Right renal cortex interstitium (tissue), 3 donors: ENCODE results near the gene TP53AIP1. TPM values are rescaled to one million over a fixed set of nuclear protein-coding genes. Genes with fewer than 3 reads are reported as not detected.

Experiments used
- DNase-seq, 3 donors: peaks; one replicate each; pipeline ENCODE4 v3.0.0-alpha.2; 2013; ENCODE audit warnings: low read depth in 3 of 3, low spot score in 2 of 3
- polyA plus RNA-seq, 3 donors: library from polyadenylated mRNA; unstranded; fragments of 120-200 nt; gene quantifications; one replicate each; pipeline ENCODE4 v1.2.1, GENCODE V29; 2013; ENCODE audit not compliant: insufficient read length in 3 of 3

TP53AIP1 gene
- polyA plus RNA-seq, 3 donors: 0.76 to 1.0 (median 0.89) TPM

GRCh38 chr11:128908391-128909246 is 34.1 kb downstream of the TP53AIP1 start:
- DNase-seq: no peak

- no peak for DNase-seq
Observed at GRCh38 chr11:128907585-128907984, 35.1 kb downstream of the TP53AIP1 start.

DNA sequence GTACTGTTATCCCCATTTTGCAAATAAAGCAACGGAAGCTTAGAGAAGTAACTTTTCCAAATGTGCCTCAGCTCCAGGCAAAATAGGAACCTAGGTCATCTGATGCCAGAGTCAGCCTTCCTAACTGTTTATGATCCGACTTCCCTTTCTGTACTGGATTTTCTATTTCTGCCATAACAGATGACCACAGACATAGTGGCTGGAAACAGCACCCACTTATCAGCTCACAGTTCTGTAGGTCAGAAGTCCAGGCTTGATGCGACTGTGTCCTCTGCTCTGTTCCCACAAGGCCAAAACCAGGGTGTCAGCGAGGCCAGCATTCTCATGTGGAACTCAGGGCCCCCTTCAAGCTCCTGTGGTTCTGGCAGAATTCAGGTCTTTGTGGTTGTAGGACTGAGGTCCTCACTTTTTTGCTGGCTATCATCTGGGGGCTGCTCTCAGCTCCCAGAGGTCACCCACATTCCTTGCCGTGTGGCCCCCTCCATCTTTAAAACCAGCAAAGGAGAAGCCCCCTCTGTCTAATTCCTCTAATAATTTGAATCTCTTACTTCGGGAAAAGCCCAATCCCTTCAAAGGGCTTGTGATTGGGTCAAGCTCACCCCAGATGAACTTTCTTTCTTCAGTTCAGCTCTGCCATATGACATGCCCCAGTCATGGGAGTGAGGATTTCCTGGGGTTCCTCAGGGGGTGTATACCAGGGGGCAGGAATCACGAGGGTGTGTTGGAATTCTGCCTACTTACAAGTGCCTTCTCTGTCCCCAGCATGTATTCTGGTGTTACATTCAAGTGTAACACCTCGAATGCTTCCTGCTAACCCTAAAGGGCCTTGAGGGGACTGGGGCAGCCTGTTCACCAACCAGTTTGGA is 36.3 kb downstream of the TP53AIP1 start:
- no peak for DNase-seq

GRCh38 chr11:128905345-128906184 is 37.1 kb downstream of the TP53AIP1 start:
- no peak for DNase-seq

- DNase-seq: no peak
Observed at GRCh38 chr11:128904656-128905344, 37.9 kb downstream of the TP53AIP1 start.

GRCh38 chr11:128904303-128904655 is 38.4 kb downstream of the TP53AIP1 start:
- no peak for DNase-seq

DNA sequence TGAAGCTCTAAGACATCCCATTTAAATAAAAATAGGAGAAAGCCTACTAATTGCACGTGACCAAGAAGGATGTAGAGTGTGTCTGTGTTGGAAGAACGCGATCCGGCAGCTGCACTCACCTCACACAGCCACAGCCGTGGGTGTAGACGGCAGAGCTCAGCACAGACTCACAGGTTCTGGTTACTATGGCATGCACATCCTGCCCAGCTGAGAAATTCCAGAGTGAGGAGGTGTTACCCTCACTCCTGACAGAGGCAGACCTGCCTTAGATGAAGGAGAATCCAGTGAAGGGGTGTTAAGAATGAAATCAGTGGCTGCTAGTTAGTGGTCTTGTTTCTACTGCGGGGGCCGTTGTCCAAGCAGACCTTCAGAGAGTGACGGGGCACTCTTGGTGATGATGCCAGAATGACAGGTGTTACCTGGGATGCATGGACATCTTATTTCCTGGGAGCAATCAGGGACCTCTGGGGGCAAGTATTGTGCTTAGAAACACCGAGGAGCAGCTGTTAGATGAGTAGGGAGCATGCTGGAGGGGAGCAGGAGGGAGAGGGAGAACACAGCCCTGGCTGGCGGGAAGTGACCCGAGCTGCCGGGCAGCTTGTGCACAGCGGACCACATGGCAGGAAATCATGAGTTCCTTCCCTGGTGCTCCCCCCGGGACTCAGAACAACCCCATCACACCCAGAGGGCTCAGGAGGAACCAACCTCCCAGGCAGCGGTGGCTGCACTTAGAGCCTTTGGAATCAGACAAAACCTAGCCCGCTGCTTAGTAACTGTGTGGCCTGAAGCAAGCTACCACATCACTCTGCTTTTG is 39.2 kb downstream of the TP53AIP1 start:
- DNase-seq: no peak

DNA sequence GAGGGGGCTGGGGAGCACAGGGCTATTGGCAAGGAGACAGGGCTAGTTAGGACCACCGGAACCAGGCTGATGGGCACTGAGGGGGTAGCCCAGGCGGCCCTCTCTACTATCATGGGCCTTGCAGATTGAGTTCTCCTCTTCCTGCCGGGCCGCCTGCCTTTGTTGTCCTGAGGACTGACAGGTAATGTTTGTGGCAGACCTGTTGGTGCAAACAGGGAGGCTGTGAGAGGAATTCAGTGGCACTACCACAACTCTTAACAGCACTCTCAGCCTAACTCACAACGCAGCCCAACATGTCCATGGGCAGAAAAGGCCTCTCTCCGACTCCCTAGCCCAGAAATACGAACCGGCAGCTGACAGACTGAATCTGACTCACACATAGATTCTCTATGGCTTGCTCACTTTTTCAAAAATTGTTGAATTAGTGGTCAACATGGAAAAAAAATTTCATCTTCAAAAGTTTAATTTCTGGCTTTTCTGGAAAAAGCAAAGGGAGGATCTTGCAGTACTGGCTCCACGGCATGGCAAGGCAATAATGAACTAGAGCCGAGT is 40.1 kb downstream of the TP53AIP1 start:
- no peak for DNase-seq

DNA sequence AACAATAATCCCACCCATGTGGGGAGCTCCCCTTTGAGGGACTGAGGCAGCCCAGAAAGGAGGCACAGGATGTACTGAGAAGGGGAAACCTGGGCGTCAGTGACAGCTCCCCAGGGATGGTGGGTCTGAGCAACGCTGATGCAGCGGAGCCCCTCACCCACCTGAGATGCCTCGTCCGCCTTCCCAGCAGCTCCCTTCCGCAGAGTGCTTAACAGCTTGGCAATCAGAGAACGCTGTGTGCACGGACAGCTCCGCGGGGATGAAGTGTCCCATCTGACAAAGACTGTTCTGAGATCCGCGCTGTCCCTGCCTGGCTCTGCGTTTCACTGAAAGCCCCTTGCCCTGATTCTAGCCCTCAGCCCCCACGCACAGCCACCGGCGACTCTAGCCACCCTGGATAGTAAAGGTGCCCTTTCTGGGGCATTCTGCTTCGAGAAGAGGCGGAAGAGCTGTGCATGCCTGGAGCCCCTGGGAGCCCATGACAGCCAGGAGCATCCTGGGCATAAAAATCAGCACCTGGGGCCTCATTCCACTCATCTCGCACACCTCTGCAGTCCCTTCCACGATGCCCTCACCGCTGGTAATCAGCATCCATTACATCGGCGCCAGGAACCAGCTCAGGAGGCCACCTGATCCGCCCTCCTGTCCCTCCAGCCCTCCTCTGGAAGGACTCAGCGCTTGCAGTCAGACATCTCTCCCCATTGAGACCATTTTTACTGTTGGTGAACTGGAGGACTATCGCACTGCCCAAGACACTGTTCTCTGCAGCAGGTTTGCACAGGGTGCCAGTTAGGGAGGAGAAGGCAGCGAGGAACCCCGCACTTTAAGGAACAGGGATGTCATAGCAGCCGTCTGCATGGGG is 40.8 kb downstream of the TP53AIP1 start:
- no peak for DNase-seq

DNA sequence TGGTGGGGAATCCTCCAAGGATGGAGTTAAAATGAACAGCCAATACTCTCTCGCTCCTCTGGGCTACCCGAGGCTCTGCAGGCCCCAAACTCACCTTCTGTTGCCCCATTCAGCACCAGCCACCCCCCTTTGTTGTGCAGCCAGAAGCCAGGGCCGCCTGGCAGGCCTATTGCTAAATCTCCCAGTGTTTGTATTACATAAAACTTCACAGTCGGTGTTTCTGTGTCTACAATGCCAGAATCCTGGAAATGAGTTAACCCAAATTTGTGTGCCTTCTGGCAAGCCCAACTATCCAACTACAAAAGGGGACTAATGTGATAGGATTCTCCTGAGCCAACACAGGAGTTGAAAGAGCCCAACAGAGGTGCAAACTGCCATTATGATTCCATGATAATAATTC is 42.2 kb downstream of the TP53AIP1 start:
- DNase-seq: no peak

DNA sequence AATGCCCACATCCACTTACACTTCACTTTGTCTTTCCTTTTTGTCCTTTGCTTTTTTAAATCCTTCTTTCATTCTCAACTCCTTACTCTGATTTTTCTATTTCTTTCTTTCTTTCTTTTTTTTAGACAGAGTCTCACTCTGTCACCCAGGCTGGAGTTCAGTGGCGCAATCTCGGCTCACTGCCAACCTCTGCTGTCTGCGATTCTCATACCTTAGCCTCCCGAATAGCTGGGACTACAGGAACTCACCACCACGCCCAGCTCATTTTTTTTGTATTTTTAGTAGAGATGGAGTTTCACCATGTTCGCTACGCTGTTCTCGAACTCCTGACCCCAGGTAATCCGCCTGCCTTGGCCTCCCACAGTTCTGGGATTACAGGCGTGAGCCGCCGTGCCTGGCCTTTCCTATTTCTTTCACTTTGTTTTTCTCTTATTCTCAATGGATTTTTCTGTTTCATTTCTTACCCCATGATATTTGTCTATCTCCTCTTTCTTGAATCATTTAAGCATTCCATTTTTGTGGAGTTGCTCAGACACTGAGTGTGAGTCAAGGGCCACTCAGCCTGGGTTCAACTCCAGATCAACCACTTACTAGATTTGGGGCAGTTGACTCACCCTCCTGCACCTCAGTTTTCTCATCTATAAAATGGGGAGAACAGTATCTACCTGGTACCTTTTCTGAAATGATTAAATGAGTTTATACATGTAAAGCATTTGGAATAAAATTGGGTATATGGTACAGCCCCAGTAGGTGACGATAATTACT is 43.9 kb downstream of the TP53AIP1 start:
- DNase-seq: no peak

GRCh38 chr11:128897826-128898225 is 44.8 kb downstream of the TP53AIP1 start:
- no peak for DNase-seq

DNA sequence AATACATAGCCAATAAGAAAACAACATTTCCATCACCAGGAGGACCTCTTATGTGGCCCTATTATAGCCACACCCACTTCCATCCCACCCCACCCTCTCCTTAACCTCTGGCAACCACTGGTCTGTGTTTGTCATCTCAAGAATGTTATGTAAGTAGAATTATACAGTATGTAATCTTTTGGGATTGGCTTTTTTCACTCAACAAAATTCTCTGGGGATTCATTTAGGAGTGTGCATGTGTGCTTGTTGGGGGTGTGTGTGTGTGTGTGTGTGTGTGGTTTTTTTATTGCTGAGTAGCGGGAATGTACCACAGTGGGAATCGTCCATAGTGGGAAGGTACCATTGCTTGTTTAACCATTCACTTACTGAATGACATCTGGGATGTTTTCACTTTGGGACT is 46.3 kb downstream of the TP53AIP1 start:
- no peak for DNase-seq

GRCh38 chr11:128895526-128895925 is 47.1 kb downstream of the TP53AIP1 start:
- DNase-seq: no peak

DNA sequence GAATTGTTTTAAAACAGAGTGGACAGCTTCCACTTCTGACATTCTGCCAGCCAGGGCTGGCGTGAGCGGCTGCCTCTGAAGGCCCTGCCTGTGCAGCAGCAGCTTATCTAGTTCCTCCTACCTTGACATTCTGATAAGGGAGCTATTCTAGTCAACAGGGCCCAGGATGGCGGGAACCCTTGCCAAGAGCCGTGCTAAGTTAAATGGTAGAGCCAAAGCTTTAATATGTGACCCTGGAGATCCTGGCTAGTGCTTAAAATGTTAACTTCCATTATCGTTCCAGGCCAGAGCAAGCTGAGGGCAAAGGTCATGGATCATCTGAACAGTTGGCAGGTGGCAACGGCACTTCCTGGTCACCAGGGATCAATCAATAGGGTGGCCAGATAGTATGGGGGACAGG is 48.0 kb downstream of the TP53AIP1 start:
- no peak for DNase-seq

- DNase-seq: no peak
Observed at GRCh38 chr11:128894286-128894681, 48.4 kb downstream of the TP53AIP1 start.

GRCh38 chr11:128893578-128894285 is 48.9 kb downstream of the TP53AIP1 start:
- DNase-seq: no peak
